GM18867 (cell line): ENCODE measurements around the gene DOCK8.

Experiments
- ATAC-seq: cut with Tn5 transposase; IDR thresholded peaks from one replicate; pipeline ENCODE4 v1.9.1; 2021; ENCODE audit warnings: mild to moderate bottlenecking, moderate library complexity; ENCODE audit not compliant: unreplicated experiment

DOCK8 gene

GRCh38 chr9:450561-450960 is 235.9 kb downstream of the DOCK8 start:
- no peak for ATAC-seq

DNA sequence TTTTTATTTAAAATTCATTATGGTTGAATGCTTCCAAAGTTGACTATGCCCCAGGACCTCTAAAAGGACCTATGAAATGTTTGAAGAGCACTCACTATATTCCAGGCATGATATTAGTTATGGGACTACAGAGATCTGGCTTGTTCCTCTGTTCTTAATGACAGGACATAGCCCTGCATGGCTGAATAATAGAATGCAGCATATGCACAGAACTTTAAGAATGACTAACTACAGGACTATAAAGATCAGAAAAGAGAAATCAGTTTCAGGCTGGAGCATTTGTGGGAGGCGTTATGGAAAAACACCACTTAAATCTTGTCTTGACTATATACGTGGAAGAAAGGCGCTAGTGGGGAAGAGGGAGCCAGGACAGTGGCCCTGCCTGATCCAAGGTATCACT is 239.2 kb downstream of the DOCK8 start:
- no peak for ATAC-seq

- ATAC-seq = no peak
Measured at GRCh38 chr9:456365-456764, 241.7 kb downstream of the DOCK8 start.

GRCh38 chr9:458590-458989 is 243.9 kb downstream of the DOCK8 start:
- ATAC-seq = no peak

- no peak for ATAC-seq
Measured at GRCh38 chr9:459491-460444, 245.1 kb downstream of the DOCK8 start.

DNA sequence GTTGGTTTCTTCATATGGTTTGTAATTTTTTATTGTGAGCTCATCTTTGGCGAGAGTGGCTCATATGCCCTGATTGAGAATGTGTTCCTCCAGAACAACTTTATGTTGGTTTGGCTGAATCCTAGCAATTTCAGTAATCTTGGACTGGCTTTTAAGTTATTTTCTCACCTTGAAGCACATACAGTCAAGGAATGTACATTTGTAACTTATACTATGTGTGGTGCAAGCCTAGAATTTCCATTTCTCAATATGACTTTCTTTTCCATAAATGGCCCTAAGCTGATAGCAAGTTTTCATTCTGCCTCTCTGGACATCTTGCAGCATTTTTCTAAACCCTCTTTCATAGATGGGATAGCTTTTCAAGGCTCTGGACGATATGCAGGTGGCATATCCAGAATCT is 247.5 kb downstream of the DOCK8 start:
- no peak for ATAC-seq

- ATAC-seq = no peak
Measured at GRCh38 chr9:462606-463005, 247.9 kb downstream of the DOCK8 start.

DNA sequence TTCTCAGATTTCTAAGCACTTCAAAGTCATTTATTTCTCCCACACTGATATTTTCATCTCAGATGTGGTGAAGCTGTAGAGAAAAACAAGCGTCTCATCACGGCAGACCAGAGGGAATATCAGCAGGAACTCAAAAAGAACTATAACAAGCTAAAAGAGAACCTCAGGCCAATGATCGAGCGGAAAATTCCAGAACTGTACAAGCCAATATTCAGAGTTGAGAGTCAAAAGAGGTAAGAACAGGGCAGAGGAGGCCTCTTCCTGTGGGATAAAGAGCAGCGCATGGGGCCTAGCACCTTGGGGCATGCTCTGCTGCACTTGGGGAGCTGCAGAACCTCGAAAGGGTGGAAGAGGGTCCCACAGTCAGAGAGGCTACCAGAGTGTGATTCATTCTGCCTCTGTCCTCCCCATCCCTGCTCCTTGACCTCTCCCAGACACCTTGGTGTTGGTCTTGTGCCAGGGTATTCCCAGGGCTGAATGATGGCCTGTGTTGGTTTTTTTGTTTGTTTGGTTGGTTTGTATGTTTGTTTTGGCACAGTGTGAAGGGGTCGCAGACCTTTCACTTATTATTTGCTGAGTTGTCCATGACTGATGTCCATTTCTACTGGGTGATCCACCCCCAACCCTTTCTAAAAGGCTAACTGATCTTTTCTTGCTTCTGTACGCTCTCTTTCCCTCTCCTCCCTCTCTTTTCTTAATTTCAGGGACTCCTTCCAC is 248.9 kb downstream of the DOCK8 start:
- ATAC-seq = no peak

DNA sequence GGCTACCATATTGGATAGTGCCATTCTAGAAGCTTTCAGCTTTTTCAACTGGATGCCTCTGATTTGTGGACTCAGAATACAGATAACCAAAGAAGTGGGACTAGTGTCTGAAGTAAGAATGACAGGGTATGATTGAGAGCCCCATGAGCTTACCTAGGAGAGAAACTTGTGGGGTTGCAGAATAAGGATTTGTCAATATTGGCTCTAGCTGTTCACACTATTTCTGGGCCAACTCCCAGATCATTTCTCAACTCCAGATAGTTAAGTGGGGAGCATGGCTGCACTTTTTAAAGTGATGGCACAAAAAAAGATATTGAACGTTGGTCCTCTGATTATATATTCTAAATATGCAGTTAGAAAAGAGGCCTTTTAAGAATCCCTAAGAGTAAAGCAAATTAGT is 252.1 kb downstream of the DOCK8 start:
- ATAC-seq = no peak

GRCh38 chr9:468766-469426 is 254.2 kb downstream of the DOCK8 start:
- peak; percentile 29 for ATAC-seq

DNA sequence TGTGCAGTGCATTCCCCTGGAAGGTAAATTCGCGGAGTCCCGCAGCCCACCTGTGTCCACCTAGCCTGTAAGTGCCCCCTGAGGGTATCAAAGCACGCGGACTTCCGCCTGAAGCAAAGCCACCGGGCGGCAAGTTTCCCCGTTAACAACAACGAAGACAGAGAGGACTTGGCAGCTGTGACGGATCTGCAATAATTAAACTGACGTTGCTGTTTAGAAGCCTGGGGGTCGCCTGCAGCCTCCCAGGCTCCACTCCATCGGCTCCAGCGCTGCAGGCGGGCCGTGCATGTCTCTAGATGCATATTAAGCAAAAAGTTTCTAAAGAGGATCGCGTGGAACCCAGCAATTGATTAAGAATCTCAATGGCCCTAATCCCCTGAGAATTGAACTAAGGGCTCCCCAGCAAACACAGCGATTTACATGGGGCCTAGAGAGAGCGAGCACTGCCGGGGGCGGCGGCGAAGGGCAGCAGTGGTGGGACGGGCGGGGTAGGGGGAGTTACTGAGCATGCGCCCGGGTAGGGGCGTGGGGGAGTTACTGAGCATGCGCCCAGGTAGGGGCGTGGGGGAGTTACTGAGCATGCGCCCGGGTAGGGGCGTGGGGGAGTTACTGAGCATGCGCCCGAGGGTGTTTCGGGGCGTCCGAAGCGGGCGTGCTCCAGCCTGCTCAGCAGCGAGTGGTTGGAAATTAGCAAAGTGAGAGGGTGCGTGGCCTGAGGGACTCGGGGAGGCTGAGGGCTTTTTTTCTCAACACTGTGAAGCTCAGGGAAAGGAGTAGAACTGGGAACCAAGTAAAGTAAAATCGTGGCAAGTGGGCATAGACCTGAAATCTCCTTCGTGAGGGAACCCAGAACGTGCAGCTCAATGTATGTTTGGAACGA is 255.2 kb downstream of the DOCK8 start:
- peak; percentile 88 for ATAC-seq

DNA sequence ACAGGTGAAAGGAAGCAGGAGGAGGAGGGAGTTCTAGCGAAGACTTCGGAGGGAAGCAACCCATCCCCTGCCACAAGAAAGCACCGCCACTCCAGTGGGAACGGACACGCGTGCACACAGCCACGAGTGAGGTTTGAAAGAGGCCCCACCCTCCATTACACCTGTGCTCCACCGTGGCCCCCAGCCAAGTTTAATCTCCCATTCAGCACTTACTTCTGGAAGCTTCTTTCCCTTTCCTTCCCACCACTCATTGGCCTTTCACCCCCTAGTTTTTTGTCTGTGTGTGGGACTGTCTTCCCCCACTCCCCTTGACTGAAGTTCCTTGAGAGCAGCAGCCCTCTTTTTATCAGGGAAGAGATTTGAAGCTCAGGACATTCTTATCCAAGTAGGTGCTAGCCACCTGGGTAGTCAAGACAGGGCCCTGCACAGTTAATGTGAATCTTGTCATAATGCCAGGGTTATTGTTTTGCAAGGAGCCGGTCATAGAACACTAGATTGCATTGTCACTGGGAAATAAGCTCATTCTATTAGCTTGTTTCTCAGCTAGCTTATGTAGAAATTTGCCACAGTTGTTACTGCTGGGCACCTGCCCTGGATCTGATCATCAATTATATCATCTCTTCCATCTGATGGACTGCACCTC is 256.0 kb downstream of the DOCK8 start:
- no peak for ATAC-seq

DNA sequence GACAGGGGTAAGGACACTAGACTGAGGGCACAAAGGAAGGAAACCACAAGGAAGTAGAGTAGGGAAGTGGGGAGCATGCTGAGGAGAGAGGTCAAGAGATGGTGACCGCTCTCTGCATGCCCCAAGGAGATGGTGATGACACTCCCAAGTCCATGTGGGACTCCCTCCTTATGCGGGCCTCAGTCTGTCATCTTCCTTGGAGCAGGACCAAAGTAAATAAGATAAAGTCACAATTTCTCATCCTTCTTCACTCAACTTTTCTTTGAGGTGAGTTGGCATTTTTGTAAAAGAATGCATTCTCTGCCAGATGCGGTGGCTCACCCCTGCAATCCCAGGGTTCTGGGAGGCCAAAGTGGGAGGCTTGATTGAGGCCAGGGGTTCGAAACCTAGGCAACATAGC is 256.7 kb downstream of the DOCK8 start:
- no peak for ATAC-seq

DNA sequence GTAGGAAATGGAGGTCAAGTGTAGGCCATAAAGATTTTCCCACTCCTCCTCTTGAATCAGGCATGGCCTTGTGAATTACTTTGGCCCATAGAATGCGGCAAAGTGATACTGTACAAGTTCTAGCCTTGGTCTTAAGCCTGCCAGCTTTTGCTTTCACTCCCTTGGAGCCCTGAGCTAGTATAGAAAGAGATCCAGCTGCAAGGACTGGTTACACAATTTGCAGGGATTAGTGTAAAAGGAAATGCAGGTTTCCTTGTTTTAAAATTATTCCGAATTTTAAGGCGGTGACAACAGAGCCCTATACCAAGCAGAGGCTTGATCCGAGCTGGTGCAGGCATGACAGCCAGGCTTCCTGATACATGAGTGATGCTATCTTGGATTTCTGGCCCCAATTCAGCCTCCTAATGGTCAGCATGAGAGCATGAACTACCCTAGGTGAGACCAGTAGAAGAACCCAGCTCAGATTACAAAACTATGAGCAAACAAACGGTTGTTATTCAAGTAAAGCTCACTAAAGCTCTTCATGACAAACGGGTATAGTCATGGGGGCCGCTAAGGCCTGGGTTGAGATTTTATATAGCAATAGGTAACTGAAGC is 257.9 kb downstream of the DOCK8 start:
- ATAC-seq = no peak

DNA sequence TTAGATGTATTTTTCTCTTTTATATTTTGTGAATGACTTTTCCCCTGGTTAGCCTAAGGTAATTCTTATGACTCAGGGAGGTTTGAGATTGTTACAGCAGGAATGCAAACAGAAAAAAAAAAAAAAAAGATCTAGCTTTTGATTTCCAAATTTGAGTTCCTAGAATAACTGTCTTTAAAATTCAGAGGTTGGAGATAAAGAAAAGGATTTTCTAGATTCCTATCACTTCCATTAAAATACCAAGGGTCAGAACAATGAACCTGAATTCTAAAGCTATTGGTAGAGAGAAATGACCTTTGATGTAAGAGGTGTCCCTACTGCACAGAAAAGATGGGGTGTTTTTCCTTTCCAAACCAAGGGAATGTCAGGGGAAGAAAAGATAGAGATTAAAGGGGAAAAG is 262.5 kb downstream of the DOCK8 start:
- no peak for ATAC-seq

GRCh38 chr9:479304-479970 is 264.8 kb downstream of the DOCK8 start:
- no peak for ATAC-seq

GRCh38 chr9:479971-480350 is 265.3 kb downstream of the DOCK8 start:
- no peak for ATAC-seq

- ATAC-seq = no peak
Measured at GRCh38 chr9:482739-483138, 268.1 kb downstream of the DOCK8 start.

DNA sequence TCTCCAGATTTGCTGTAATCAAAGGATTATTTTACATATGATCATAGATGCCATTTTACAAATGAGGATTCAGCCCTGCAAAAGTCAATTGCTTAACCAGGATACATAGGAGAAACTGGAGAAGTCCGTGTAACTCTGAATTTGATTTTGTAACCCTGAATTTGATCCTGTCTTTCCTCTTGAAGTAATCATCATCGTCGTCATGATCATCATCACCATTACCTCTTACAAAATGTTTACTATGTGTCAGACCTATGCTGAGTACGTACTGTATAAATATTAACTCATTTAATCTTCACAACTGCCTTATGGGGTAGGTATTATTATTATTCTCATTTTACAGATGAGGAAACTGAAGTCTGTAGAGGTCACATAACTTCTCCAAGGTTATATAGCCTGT is 271.5 kb downstream of the DOCK8 start:
- ATAC-seq = no peak
